RPMI7951 (cell line): ENCODE results near the gene TRIM2. TPM values are rescaled to one million over a fixed set of nuclear protein-coding genes. Genes with fewer than 3 reads are reported as not detected.

ENCODE experiments used
- DNase-seq: peaks from one replicate; pipeline ENCODE4 v3.0.0-alpha.2; 2012; ENCODE audit warnings: low read depth
- total RNA-seq: library from RNA; depleted of rRNA; stranded (reverse); fragments of >200 nt; shearing (Covaris generic); gene quantifications from 2 replicates; pipeline ENCODE4 v1.2.3, GENCODE V29; 2014

Gene TRIM2
- total RNA-seq, 1 experiment from 2014 or later = 34.7 TPM

GRCh38 chr4:153275380-153276276 lies 71.4 kb downstream of the TRIM2 start:
- DNase-seq = no peak

GRCh38 chr4:153276971-153277370 lies 72.7 kb downstream of the TRIM2 start:
- DNase-seq = no peak

GRCh38 chr4:153281476-153281875 lies 77.2 kb downstream of the TRIM2 start:
- DNase-seq = no peak

GRCh38 chr4:153282023-153282422 lies 77.8 kb downstream of the TRIM2 start:
- no peak for DNase-seq

- DNase-seq = no peak
These were observed 79.0 kb downstream of the TRIM2 start for GRCh38 chr4:153283260-153283659.

GRCh38 chr4:153290134-153290533 lies 85.9 kb downstream of the TRIM2 start:
- no peak for DNase-seq

GRCh38 chr4:153291562-153291961 lies 87.3 kb downstream of the TRIM2 start:
- DNase-seq = no peak

GRCh38 chr4:153292897-153293741 lies 88.9 kb downstream of the TRIM2 start:
- DNase-seq = no peak

GRCh38 chr4:153293742-153294057 lies 89.5 kb downstream of the TRIM2 start:
- no peak for DNase-seq

GRCh38 chr4:153294631-153295030 lies 90.4 kb downstream of the TRIM2 start:
- DNase-seq = no peak

- no peak for DNase-seq
These were observed 91.0 kb downstream of the TRIM2 start for GRCh38 chr4:153295131-153295755.

- DNase-seq = no peak
These were observed 92.0 kb downstream of the TRIM2 start for GRCh38 chr4:153296040-153296823.

- no peak for DNase-seq
These were observed 92.9 kb downstream of the TRIM2 start for GRCh38 chr4:153297116-153297515.

GRCh38 chr4:153310793-153311192 lies 106.5 kb downstream of the TRIM2 start:
- no peak for DNase-seq

- no peak for DNase-seq
These were observed 110.7 kb downstream of the TRIM2 start for GRCh38 chr4:153314915-153315314.

GRCh38 chr4:153318696-153319320 lies 114.6 kb downstream of the TRIM2 start:
- peak; percentile 47 for DNase-seq

- no peak for DNase-seq
These were observed 118.5 kb downstream of the TRIM2 start for GRCh38 chr4:153322791-153323190.

- DNase-seq = no peak
These were observed 119.8 kb downstream of the TRIM2 start for GRCh38 chr4:153324046-153324445.

GRCh38 chr4:153325558-153325957 lies 121.3 kb downstream of the TRIM2 start:
- DNase-seq = no peak

- no peak for DNase-seq
These were observed 122.3 kb downstream of the TRIM2 start for GRCh38 chr4:153326513-153326912.

GRCh38 chr4:153327247-153327646 lies 123.0 kb downstream of the TRIM2 start:
- no peak for DNase-seq
